Measurements from ENCODE around the gene CDC5L.

GRCh38 chr6:44381739-44382138 is 5.8 kb upstream of the CDC5L start:
- TF ChIP-seq POLR2A (IDR thresholded peaks at IDR 0.05) (no peak), CTCF (IDR thresholded peaks at IDR 0.05) (no peak)

All from esophagus squamous epithelium (tissue), 4 donors.